Duodenal mucosa (tissue), 2 donors: ENCODE data around the gene ARL8A.
"Not testable (repeated sequence)": the region's sequence is repeated elsewhere in the genome, so short reads cannot be mapped to it uniquely, and the experiment has no call there.

Source experiments
- H3K27ac ChIP-seq: one replicate; pipeline ENCODE4 v1.7.0; 2013; ENCODE audit warnings: low read depth, low read length
- H3K27me3 ChIP-seq, 2 donors: one replicate each; pipeline ENCODE4 v1.7.0; 2013; ENCODE audit warnings: low read length in 2 of 2, control low read depth in 1 of 2; ENCODE audit not compliant: insufficient read depth in 2 of 2, control insufficient read depth in 1 of 2
- H3K36me3 ChIP-seq, 2 donors: one replicate each; pipeline ENCODE4 v1.7.0; 2013; ENCODE audit warnings: low read length in 2 of 2, control low read depth in 1 of 2; ENCODE audit not compliant: insufficient read depth in 2 of 2, control insufficient read depth in 1 of 2
- H3K4me1 ChIP-seq, 2 donors: one replicate each; pipeline ENCODE4 v1.7.0; 2013; ENCODE audit warnings: low read length in 2 of 2, control low read depth in 1 of 2; ENCODE audit not compliant: insufficient read depth in 2 of 2, control insufficient read depth in 1 of 2
- H3K4me3 ChIP-seq, 2 donors: one replicate each; pipeline ENCODE4 v1.7.0; 2013; ENCODE audit warnings: low read length in 2 of 2, low read depth in 1 of 2
- H3K9ac ChIP-seq, 2 donors: one replicate each; pipeline ENCODE4 v1.7.0; 2013; ENCODE audit warnings: low read length in 2 of 2, low read depth in 1 of 2
- H3K9me3 ChIP-seq, 2 donors: one replicate each; pipeline ENCODE4 v1.7.0; 2013; ENCODE audit warnings: low read length in 2 of 2, control low read depth in 1 of 2; ENCODE audit not compliant: control insufficient read depth in 1 of 2

ARL8A gene

DNA sequence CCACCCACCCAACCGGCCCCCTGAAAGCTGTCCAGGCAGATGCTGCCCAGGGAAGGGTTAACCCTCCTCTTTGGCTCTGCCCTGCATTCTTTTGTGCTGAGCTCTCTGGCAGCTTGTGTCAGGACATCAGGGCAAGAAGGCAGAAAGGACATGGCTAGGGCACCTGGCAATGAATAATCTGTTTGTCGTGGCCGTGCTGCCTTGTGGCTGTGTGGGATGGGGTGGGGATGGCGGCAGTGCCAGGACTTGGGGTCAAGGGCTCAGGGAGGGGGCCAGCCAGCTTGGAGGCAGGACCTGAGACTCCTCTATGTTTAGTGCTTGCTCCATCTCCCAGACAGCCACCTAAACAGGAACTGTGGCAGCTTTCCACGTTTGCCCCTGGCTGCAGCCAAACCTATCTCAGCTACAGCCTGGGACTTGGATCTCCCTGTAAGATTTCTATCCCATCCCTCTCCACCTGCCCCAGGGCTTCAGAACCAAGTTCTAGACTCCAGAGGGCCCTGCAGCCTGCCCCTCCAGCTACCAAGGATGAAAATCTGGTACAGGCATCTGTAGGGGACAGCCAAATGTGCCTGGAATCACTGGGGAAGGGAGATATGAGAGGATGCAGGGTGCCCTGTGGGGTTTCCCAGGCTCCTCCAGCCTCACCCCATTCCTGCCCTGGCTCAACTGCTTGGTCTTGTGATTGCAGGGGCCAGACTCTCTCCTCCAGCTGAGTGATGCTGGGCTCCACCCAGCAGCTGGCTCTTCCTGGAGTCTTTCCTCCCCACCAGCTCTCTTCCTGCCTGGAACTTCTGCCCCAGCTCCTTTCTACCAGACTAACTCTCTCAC is 31.5 kb downstream of the ARL8A start:
- Histone ChIP-seq H3K36me3 (no peaks in the 10 kb centered on the region), H3K4me3 (no peak overlapping the region), H3K4me1 (peaks cover 39 to 43% of the 10 kb centered on the region in 2 donors), H3K27ac (peak overlapping the region; percentile 4), H3K9me3 (no peaks in the 10 kb centered on the region), H3K9ac (peak overlapping the region; percentile 26), H3K27me3 (no peaks in the 10 kb centered on the region)

DNA sequence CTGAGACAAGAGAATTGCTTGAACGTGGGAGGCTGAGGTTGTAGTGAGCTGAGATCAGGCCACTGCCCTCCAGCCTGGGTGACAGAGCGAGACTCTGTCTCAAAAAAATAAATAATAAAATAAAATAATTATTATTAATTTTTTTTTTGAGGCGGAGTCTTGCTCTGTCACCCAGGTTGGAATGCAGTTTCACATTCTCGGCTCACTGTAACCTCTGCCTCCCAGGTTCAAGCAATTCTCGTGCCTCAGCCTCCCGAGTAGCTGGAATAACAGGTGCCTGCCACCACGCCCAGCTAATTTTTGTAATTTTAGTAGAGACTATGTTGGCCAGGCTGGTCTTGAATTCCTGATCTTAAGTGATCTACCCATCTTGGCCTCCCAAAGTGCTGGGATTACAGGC is 32.9 kb downstream of the ARL8A start:
- H3K4me1 ChIP-seq = peaks cover 50 to 56% of the 10 kb centered on the region in 2 donors
- H3K9me3 ChIP-seq, H3K4me3 ChIP-seq, H3K27me3 ChIP-seq, H3K9ac ChIP-seq, H3K36me3 ChIP-seq, H3K27ac ChIP-seq: not testable (repeated sequence)

DNA sequence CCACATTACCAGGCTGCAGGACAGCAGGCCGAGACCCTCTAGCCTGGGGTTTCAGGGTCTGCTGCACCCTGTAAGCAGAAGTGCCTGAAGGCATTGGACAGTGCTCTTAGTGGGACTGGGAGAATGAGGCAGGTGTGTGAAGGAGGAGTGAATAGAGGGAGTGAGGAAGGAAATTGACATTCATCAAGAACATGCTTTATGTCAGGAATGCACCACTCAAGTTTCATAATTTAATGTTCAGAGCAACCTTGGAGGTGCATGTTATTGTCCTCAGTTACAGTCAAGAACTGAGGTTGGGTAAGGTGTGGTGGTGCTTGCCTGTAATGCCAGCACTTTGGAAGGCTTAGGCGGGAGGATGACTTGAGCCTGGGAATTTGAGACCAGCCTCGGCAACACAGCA is 33.6 kb downstream of the ARL8A start:
- Histone ChIP-seq H3K9me3 (no peaks in the 10 kb centered on the region), H3K4me3 (no peak overlapping the region), H3K9ac (peak overlapping the region in 1 of 2 donors; percentile 10), H3K36me3 (no peaks in the 10 kb centered on the region), H3K27me3 (no peaks in the 10 kb centered on the region), H3K27ac (no peak overlapping the region), H3K4me1 (peaks cover 53 to 60% of the 10 kb centered on the region in 2 donors)

DNA sequence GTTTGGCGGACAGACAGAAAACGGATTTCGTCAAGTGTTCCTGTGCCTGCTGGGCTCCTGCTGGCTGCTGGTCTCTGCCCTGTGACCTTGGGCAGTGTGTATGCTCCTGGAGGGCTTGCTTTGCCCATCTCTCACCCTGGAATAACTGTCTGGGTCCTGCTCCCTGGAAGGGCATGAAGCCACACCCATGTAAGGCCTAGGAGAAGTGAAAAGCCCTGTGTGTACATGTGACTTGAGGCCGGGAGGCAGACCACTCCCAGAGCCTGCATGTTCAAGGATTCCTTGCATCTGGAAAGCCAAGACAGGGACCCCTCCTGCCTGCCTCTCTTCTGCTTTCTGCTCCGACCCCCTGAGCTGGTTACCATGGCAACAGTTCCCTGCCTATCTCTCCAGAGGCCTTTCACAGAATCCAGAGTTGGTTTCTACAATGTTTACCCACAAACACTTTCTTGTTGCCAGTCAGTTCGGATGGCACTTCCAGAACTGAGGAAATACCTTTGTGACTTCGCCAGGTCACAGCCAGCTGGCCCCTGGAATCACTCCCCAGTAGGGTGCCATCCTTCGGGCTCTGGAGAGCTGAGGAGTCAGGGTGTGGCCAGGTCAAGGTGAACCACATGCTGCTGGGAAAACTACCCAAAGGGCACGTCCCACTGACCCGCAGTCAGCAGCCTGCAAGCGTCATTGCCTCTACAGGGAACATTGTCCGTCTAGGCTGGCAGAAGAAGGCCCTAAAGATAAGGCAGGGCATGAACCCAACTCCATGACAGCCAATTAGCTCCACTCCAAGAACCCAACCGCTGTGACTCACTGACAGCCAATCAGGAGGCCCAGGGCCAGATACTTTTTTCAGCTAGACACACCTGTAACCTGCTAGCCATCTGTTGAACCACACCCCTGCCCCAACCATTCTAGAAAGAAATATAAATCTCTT is 36.5 kb downstream of the ARL8A start:
- H3K27me3 ChIP-seq = no peaks in the 10 kb centered on the region
- no peaks in the 10 kb centered on the region for H3K9me3 ChIP-seq
- peaks cover 45 to 54% of the 10 kb centered on the region in 2 donors for H3K4me1 ChIP-seq
- no peaks in the 10 kb centered on the region for H3K36me3 ChIP-seq
- H3K27ac ChIP-seq = peak overlapping the region; percentile 98
- peak overlapping the region in 1 of 2 donors; percentile 10 for H3K4me3 ChIP-seq
- peak overlapping the region; percentile 79 to 95 for H3K9ac ChIP-seq

DNA sequence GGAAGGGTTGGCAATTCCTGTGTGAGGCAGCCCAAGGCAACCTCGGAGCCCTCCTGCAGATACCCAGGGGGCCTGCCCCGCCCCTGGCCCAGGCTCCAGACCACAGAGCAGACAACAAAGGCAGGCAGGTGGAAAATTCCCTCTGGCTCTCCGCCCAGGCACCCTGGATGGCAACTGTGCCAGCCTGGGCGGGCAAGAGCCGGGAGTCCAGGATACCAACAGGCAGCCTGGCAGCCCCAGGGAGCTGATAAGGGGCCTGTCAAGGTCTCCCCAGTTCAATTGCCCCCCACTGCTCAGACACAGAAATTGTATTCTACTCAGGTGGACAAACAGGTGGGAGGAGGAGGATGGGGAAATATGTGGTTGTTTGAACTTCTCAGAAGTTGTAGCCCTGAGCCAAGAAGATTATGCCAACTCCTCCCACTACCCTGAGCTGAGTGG is 37.2 kb downstream of the ARL8A start:
- no peak overlapping the region for H3K4me3 ChIP-seq
- H3K27ac ChIP-seq = peak overlapping the region; percentile 98
- peaks cover 42 to 48% of the 10 kb centered on the region in 2 donors for H3K4me1 ChIP-seq

DNA sequence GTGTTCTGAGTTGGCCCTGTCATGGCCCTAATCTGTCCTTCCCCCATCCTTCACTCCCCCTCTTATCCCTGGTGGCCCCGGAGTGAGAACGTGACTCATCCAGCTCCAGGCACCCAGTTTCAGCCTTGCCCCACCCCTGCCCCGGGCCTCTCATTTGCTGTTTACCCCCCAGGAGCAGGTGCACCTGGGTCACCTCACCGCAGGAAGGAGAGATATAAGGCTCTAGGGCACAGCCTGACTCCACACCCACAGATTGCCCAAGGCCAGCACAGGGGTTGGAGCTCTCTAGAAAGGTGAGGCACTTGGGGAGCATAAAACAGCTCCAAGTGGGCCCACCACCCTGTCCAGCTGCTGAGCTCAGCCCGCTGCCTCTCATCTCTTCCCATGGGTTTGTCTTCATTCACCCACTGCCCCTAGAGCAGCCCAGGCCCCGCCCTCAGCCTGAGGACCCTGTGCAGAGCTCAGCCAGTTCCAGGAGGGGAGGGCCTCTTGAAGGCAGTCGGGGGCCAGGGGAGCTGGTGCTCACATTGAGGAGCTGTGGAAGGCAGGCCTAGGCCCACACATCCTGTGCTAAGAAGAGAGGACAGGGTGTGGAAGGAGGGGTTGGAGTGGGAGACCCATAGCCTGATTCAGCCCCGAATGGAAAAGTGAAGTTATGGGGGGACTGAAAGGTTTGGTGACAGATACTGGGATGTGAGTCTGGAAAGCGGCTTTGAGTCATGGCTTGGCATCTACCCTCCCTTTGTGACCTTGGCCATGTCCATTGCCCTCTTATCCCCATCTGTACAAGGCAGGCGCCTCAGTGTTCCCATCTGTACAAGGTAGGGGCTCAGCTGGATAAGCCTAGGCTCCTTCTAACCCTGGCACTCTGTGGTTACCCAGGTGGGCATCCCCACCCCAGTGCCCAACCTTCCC is 37.9 kb downstream of the ARL8A start:
- H3K9ac ChIP-seq = peak overlapping the region; percentile 79 to 95
- H3K9me3 ChIP-seq = no peaks in the 10 kb centered on the region
- H3K36me3 ChIP-seq = no peaks in the 10 kb centered on the region
- peak overlapping the region; percentile 98 for H3K27ac ChIP-seq
- H3K27me3 ChIP-seq = no peaks in the 10 kb centered on the region
- peaks cover 42 to 48% of the 10 kb centered on the region in 2 donors for H3K4me1 ChIP-seq
- peak overlapping the region; percentile 38 to 48 for H3K4me3 ChIP-seq

More for the DNA sequence above, 37.2 kb downstream of the ARL8A start:
- Histone ChIP-seq H3K27me3 (no peaks in the 10 kb centered on the region), H3K9me3 (no peaks in the 10 kb centered on the region), H3K9ac (peak overlapping the region; percentile 79 to 95), H3K36me3 (no peaks in the 10 kb centered on the region)

DNA sequence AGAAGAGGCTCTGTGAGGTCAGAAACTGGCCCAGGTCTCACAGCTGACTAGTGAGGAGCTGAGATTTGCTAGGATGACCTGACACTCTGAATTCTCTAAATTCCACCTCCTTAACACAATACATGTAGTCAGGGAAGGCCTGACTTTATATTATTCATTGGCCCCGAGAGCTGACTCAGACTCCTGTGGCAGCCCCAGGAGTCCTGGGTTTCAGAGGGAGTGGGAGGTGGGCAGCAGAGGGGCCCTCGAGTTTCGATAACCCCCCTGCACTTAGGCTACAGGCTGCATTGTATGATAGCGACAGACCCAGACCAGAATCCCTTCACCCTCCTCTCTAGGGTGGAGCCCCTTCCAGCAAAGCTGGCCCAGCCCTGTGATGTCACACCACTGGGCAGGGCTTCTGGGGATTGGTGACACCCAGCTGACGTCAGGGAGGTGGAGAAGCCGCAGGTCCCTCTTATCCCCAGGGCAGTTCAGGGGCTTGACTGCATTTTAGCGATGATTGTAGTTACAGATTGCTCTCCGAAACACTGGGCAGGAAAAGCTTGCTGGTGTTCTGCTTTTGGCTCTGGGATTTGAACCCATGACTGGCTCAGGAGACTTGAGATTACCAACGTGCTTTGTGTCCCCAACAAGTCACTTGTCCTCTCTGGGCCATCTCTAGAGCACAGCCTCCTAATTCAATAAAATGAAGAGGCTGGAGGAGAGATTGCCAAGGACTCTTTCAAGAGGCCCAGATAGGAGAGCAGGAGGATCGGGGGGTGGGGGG is 38.8 kb downstream of the ARL8A start:
- Histone ChIP-seq H3K9me3 (no peaks in the 10 kb centered on the region), H3K4me3 (no peak overlapping the region), H3K27ac (peak overlapping the region; percentile 98), H3K36me3 (no peaks in the 10 kb centered on the region), H3K9ac (peak overlapping the region; percentile 79 to 82), H3K4me1 (peaks cover 42 to 48% of the 10 kb centered on the region in 2 donors), H3K27me3 (no peaks in the 10 kb centered on the region)

DNA sequence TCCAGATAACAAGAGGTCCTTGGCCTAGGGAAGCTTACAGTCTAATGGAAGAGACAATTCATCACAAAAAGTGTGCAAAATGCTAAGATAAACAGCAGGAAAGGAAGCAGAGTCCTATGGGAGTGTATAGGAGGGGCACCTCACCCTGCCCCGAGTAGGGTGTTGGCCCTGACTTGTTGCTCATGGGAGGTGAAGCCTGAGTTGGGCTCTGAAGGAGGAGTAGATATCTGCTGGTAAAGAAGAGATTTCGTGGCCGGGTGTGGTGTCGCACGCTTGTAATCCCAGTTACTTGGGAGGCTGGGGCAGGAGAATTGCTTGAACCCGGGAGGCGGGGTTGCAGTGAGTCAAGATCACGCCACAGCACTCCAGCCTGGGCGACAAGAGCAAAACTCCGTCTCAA is 40.5 kb downstream of the ARL8A start:
- H3K9ac ChIP-seq = no peak overlapping the region
- no peaks in the 10 kb centered on the region for H3K9me3 ChIP-seq
- no peak overlapping the region for H3K4me3 ChIP-seq
- no peaks in the 10 kb centered on the region for H3K27me3 ChIP-seq
- no peaks in the 10 kb centered on the region for H3K36me3 ChIP-seq
- H3K27ac ChIP-seq = no peak overlapping the region
- H3K4me1 ChIP-seq = peaks cover 32 to 38% of the 10 kb centered on the region in 2 donors

DNA sequence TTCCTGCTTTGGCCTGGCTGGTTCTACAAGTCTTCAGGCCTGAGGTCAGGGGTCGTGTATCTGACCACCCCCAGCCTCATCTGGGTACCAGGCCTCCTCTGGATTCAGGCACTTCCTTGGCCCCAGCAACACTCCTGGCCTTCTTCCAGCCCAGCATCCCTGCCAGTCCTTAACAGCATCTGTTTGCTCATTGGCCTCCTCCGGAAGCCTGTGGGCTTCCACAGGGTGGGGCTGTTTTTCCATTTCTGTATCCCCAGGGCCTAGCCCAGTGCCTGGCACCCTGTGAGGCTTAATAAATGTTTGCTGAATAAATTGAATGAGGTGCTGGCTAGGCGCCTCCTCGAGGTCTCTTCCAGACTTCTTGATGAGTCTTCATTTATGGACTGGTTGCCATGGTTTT is 43.4 kb downstream of the ARL8A start:
- H3K4me1 ChIP-seq = peaks cover 8 to 17% of the 10 kb centered on the region in 2 donors
- no peak overlapping the region for H3K9ac ChIP-seq

More for the DNA sequence above, 43.4 kb downstream of the ARL8A start:
- no peaks in the 10 kb centered on the region for H3K27me3 ChIP-seq
- no peak overlapping the region for H3K4me3 ChIP-seq
- H3K27ac ChIP-seq = no peak overlapping the region
- H3K36me3 ChIP-seq = no peaks in the 10 kb centered on the region
- H3K9me3 ChIP-seq = no peaks in the 10 kb centered on the region
